Stimulated activated CD8-positive, alpha-beta memory T cell treated with anti-CD3 and anti-CD28 coated beads, Interleukin-15, amount 100 ng/mL, for 4 hours (primary cell): ENCODE measurements around the gene S1PR5.
A peak's percentile ranks its signal among the peaks of the same experiment; 100 is the strongest.
"Not testable (repeated sequence)": the region's sequence is repeated elsewhere in the genome, so short reads cannot be mapped to it uniquely, and the experiment has no call there.

Source experiments
- DNase-seq, 2 donors: peaks; one replicate each; pipeline ENCODE4 v3.0.0-alpha.2; 2020; ENCODE audit warnings: low read depth in 2 of 2

S1PR5 gene

DNA sequence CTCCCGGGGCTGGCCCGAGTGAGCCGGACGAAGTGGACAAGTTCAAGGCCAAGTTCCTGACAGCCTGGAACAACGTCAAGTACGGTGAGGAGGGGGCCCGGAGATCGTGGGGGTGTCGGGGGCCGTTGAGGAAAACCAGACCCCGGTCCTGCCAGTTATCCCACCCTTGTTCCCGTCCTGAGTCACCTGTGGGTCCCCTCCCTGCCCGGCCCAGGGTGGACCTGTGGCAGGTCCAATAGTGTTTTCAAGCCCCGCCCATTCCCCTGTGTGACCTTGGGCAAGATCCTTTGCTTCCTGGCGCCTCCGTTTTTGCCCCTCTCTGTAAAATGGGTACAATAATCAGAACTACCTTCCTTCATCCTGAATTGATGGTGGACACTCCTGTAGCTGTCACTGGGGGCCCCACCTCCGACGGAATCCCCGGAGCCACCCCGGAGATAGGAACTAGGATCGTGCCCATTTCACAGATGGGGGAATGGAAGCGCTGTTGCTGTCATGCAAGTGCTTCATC, 27.1 kb upstream of the S1PR5 start:
- DNase-seq, result no peak

- peak; percentile 50 to 61 for DNase-seq
Observed at GRCh38 chr19:10543420-10544241, 26.4 kb upstream of the S1PR5 start, which contains the start of gene ATG4D. ATG4D (plus strand) TSS chr19:10543904; CDS start chr19:10544091, 187 bp downstream.

DNA sequence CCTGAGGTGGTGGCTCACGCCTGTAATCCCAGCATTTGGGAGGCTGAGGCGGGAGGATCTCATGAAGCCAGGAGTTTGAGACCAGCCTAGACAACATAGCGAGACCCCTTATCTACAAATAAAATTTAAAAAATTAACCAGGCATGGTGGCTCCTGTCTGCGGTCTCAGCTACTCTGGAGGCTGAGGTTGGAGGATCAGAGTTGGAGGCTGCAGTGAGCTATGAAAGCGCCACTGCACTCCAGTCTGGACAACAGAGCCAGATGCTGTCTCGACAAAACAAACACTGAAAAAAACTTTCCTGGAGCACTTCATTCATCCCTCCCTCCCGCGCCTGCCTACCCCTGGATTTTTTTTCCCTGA, 25.8 kb upstream of the S1PR5 start:
- no peak for DNase-seq

DNA sequence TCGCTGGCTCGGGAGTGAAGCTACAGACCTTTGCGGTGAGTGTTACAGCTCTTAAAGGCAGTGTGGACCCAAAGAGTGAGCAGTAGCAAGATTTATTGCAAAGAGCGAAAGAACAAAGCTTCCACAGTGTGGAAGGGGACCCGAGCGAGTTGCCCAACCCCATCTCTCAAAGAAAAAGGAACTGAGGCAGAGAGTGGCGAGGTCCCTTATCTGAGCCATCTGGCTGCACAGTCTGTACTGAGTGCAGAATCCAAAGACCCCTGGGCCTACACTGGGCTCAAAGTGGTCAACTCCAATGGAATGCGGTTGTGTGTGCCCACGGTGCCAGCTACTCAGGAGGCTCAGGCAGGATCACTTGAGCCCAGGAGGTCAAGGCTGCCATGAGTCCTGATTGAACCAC, 21.8 kb upstream of the S1PR5 start:
- DNase-seq, result not testable (repeated sequence)

DNA sequence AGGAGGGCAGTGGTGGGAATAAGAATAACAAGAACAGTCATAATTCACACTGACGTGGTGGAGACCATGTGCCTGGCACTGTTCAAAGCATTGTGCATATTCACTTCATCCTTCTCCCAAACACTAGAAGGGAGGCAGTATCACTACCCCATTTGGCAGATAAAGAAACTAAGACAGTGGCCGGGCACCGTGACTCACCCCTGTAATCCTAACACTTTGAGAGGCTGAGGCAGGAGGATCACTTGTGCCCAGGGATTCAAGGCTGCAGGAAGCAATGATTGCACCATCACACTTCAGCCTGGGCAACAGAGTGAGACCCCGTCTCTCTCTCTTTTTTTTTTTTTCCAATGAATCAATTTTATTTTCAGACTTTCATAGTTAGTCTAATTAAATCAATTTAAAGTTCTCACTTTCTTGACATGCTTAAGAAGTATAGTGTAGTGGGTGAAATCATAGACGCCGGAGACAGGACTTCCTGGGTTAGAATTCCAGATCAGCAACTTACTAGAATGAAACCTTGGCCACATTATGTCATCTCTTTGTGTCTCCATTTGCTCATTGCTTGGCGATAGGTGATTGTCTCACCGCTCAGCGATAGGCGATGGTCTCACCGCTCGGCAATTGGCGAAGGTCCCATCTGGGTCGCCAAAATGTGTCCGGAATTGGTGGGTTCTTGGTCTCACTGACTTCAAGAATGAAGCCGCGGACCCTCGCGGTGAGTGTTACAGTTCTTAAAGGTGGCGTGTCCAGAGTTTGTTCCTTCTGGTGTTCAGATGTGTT, 21.1 kb upstream of the S1PR5 start:
- DNase-seq, result no peak

DNA sequence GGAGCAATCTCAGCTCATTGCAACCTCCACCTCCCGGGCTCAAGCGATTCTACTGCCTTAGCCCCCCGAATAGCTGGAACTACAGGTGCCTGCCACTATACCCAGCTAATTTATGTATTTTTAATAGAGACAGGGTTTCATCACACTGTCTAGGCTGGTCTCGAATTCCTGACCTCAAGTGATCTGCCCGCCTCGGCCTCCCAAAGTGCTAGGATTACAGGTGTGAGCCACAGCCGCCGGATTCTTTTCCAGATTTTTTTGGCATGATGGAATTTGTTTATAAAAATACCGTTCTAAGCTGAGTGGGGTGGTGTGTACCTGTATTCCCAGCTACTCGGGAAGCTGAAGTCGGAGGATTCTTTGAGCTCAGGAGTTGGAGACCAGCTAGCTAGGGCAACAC, 20.4 kb upstream of the S1PR5 start:
- no peak for DNase-seq

GRCh38 chr19:10535613-10536012, 18.4 kb upstream of the S1PR5 start:
- DNase-seq, result no peak

DNA sequence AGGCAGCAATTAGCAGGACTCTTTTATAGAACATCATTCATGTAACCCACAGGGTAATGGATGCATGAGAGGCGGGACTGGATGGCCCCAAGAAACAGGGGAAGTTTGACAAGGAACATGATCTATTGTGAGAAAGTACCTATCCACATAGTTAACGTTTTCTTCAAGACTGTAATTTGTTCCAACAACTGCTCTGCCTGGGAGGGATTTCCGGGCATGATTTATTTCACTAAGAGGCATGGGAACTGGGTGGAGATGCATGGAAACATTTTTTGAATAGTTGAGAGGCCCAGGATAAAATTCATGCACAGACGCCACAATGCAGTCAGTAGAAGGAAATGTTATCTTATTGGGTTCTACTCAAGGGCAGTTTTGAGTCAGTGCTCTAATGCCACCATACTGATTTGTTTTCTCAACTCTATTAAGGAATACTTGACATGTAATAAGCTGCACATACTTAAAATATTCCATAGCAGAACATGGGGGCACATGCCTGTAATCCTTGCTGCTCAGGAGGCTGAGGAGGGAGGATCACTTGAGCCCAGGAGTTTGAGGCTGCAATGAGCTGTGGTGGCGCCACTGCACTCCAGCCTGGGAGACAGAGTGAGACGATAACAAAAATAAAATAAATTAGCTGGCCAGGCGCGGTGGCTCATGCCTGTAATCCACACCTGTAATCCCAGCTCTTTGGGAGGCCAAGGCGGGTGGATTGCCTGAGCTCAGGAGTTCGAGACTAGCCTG, 16.6 kb upstream of the S1PR5 start:
- DNase-seq, result no peak

DNA sequence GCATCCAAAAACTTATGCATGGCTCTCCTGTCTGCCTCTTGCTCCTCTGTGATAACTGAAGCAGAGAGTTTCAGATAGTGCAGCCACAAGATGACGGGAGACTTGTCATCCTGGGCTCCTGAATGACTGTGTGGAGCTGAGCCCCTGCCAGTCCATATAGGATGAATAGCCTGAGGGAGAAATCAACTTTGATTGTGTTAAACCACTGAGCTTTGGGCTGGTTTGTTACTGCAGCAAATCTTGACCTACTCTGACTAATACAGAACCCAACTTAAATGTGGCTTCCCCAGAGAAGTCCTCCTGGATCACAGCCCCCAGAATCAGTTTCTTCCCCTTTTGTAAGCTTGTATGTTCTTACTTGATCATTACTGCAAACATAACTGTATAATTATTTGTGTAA, 15.2 kb upstream of the S1PR5 start:
- DNase-seq, result no peak

GRCh38 chr19:10526887-10527286, 9.6 kb upstream of the S1PR5 start:
- DNase-seq, result not testable (repeated sequence)

DNA sequence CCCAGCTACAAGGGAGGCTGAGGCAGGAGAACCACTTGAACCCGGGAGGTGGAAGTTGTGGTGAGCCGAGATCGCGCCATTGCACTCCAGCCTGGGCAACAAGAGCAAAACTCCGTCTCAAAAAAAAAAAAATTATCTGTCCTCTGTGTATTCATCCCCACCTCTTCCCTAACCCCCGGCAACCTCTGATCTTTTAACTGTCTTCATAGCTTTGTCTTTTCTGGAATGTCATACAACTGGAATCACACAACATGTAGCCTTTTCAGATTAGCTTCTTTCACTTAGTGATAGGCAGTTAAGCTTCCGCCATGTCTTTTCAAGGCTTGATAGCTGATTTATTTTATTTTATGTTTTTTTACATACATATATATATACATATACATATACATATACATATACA, 8.4 kb upstream of the S1PR5 start:
- DNase-seq, result no peak

DNA sequence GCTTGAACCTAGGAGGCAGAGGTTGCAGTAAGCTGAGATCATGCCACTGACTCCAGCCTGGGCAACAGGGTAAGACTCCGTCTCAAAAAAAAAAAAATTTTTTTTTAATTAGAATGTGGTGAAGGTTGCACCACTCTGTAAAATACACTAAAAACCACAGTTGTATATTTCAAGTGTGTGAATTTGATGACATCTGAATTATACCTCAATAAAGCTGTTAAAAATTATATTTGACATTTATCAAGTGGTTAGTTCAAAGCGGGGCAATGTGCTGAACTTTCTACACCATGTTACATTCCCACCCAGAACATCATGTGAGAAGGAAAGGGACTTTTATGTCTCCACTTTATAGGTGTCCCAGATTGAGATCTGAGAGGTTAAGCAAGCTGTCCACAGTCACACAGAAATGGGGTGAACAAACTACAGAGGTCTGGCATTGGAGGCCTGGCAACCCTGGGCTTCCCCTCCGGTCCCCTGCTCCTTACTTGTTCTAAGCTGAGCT, 5.9 kb upstream of the S1PR5 start:
- no peak for DNase-seq

- no peak for DNase-seq
Observed at GRCh38 chr19:10521461-10522171, 4.4 kb upstream of the S1PR5 start.

GRCh38 chr19:10520652-10521318, 3.5 kb upstream of the S1PR5 start:
- DNase-seq, result no peak

- DNase-seq, result no peak
Observed at GRCh38 chr19:10519421-10519820, 2.2 kb upstream of the S1PR5 start.

DNA sequence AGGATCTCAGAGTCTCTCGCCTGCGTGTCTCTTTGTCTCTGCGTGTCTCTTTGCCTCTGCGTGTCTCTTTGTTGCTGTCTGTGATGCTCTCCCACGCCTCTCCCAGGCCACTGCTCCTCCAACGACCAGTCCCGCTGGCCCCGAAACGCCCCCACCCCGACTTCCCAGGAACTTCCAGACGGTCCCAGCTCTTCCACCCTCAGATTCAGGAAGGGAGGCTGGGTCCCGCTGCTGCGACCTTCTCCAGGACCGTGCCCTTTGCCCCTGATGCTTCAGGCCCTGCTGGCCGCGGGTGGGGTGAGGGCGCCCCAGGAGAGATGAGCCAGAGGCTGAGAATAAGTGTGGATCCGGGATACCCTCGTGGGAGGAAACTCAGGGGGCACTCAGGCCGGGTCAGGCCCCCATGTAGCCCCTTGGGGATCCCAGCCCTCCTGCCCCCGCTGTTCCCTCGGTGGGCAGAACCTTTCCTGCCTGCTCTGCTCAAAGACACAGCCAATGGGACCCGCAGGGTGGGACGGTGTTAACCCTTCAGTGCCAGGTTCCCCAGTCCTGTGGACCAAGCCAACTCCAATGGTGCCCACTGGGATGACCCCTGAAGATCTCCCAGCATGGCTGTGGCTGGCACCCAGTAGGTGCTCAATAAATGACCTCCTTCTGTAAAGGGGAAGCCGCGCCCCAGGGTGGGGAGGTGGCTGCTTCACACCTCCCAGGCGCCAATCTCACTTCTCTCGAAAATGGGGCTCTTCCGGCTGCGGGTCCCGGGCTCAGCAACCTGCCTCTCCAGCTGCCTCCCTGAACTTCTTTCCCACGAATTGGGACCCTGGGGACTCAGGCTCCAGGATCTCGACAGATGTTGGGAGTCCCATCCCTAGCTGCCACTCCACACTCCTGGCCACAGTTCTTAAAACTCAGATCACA, 1.5 kb upstream of the S1PR5 start:
- DNase-seq, result no peak

GRCh38 chr19:10517760-10518443, 655 bp upstream of the S1PR5 start:
- DNase-seq, result no peak

- no peak for DNase-seq
Observed at GRCh38 chr19:10516671-10517286, 468 bp downstream of the S1PR5 start.

DNA sequence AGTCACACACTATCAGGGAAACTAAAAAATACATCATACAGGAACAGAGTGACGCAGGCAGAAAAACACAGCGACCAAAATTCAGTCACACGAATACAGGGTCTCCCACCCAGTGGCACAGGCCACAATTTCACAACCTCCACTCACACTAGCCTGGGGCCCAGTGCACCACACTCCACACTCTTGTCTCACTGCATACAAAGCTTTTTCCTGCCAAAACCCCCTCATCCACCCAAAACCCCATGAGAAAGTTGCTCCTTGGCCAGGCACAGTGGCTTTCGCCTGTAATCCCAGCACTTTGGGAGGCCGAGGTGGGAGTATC, 1.2 kb downstream of the S1PR5 start:
- peak in 1 of 2 donors; percentile 26 for DNase-seq
